ENCODE measurements around the gene MAST2.

The MAST2 gene

DNA sequence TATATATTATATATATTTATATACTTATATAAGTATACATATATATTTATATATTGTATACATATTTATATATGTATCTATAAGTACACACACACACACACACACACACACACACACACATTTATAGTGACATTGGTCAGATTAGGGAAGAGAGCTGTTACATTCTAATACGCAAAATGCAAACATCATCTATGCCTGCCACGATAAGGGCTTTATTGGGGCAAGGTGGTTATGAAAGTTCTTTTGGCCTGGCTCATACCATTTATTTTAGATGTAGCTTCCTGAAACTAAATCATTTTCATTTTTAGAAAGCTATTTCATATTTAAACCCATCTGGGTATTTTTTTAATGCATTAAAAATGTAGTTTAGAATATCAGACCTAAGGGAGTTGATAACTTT, 82.8 kb downstream of the MAST2 start:
- H3K27ac ChIP-seq (ENCODE audit: low read depth, low read length), result no peak overlapping the region
- no peak overlapping the region for H3K4me3 ChIP-seq (ENCODE audit: low read depth in 1 of 2, low read length in 2 of 2)
- H3K9me3 ChIP-seq (ENCODE audit: control insufficient read depth in 1 of 2, low read length in 2 of 2), result no peaks in the 10 kb centered on the region
- H3K9ac ChIP-seq (ENCODE audit: low read depth in 1 of 2, low read length in 2 of 2), result no peak overlapping the region
- H3K4me1 ChIP-seq (ENCODE audit: control insufficient read depth in 1 of 2, insufficient read depth in 2 of 2, low read length in 2 of 2), result peaks cover 0 to 6% of the 10 kb centered on the region in 2 donors
- H3K36me3 ChIP-seq (ENCODE audit: control insufficient read depth in 1 of 2, insufficient read depth in 2 of 2, low read length in 2 of 2), result no peaks in the 10 kb centered on the region
- no peaks in the 10 kb centered on the region for H3K27me3 ChIP-seq (ENCODE audit: control insufficient read depth in 1 of 2, insufficient read depth in 2 of 2, low read length in 2 of 2)

GRCh38 chr1:45887156-45887842, 83.9 kb downstream of the MAST2 start:
- no peak overlapping the region for H3K4me3 ChIP-seq (ENCODE audit: low read depth in 1 of 2, low read length in 2 of 2)
- H3K4me1 ChIP-seq (ENCODE audit: control insufficient read depth in 1 of 2, insufficient read depth in 2 of 2, low read length in 2 of 2), result peaks cover 0 to 11% of the 10 kb centered on the region in 2 donors
- H3K9ac ChIP-seq (ENCODE audit: low read depth in 1 of 2, low read length in 2 of 2), result no peak overlapping the region
- no peaks in the 10 kb centered on the region for H3K27me3 ChIP-seq (ENCODE audit: control insufficient read depth in 1 of 2, insufficient read depth in 2 of 2, low read length in 2 of 2)
- no peak overlapping the region for H3K27ac ChIP-seq (ENCODE audit: low read depth, low read length)
- H3K9me3 ChIP-seq (ENCODE audit: control insufficient read depth in 1 of 2, low read length in 2 of 2), result no peaks in the 10 kb centered on the region
- H3K36me3 ChIP-seq (ENCODE audit: control insufficient read depth in 1 of 2, insufficient read depth in 2 of 2, low read length in 2 of 2), result no peaks in the 10 kb centered on the region

GRCh38 chr1:45890078-45890477, 86.7 kb downstream of the MAST2 start:
- peaks cover 0 to 10% of the 10 kb centered on the region in 2 donors for H3K4me1 ChIP-seq (ENCODE audit: control insufficient read depth in 1 of 2, insufficient read depth in 2 of 2, low read length in 2 of 2)
- H3K4me3 ChIP-seq (ENCODE audit: low read depth in 1 of 2, low read length in 2 of 2), result no peak overlapping the region
- no peaks in the 10 kb centered on the region for H3K36me3 ChIP-seq (ENCODE audit: control insufficient read depth in 1 of 2, insufficient read depth in 2 of 2, low read length in 2 of 2)
- no peaks in the 10 kb centered on the region for H3K27me3 ChIP-seq (ENCODE audit: control insufficient read depth in 1 of 2, insufficient read depth in 2 of 2, low read length in 2 of 2)
- no peaks in the 10 kb centered on the region for H3K9me3 ChIP-seq (ENCODE audit: control insufficient read depth in 1 of 2, low read length in 2 of 2)
- H3K27ac ChIP-seq (ENCODE audit: low read depth, low read length), result no peak overlapping the region
- no peak overlapping the region for H3K9ac ChIP-seq (ENCODE audit: low read depth in 1 of 2, low read length in 2 of 2)

- Histone ChIP-seq H3K36me3 (ENCODE audit: control insufficient read depth in 1 of 2, insufficient read depth in 2 of 2, low read length in 2 of 2) (no peaks in the 10 kb centered on the region), H3K9me3 (ENCODE audit: control insufficient read depth in 1 of 2, low read length in 2 of 2) (no peaks in the 10 kb centered on the region), H3K27me3 (ENCODE audit: control insufficient read depth in 1 of 2, insufficient read depth in 2 of 2, low read length in 2 of 2) (no peaks in the 10 kb centered on the region), H3K4me1 (ENCODE audit: control insufficient read depth in 1 of 2, insufficient read depth in 2 of 2, low read length in 2 of 2) (peaks cover 0 to 10% of the 10 kb centered on the region in 2 donors), H3K9ac (ENCODE audit: low read depth in 1 of 2, low read length in 2 of 2) (no peak overlapping the region), H3K27ac (ENCODE audit: low read depth, low read length) (no peak overlapping the region), H3K4me3 (ENCODE audit: low read depth in 1 of 2, low read length in 2 of 2) (no peak overlapping the region)
Observed at GRCh38 chr1:45891087-45891486, 87.7 kb downstream of the MAST2 start.

- H3K4me1 ChIP-seq (ENCODE audit: control insufficient read depth in 1 of 2, insufficient read depth in 2 of 2, low read length in 2 of 2), result peaks cover 0 to 10% of the 10 kb centered on the region in 2 donors
- H3K9ac ChIP-seq (ENCODE audit: low read depth in 1 of 2, low read length in 2 of 2), result no peak overlapping the region
- no peaks in the 10 kb centered on the region for H3K27me3 ChIP-seq (ENCODE audit: control insufficient read depth in 1 of 2, insufficient read depth in 2 of 2, low read length in 2 of 2)
- no peaks in the 10 kb centered on the region for H3K36me3 ChIP-seq (ENCODE audit: control insufficient read depth in 1 of 2, insufficient read depth in 2 of 2, low read length in 2 of 2)
- no peak overlapping the region for H3K4me3 ChIP-seq (ENCODE audit: low read depth in 1 of 2, low read length in 2 of 2)
- H3K9me3 ChIP-seq (ENCODE audit: control insufficient read depth in 1 of 2, low read length in 2 of 2), result no peaks in the 10 kb centered on the region
- H3K27ac ChIP-seq (ENCODE audit: low read depth, low read length), result no peak overlapping the region
Observed at GRCh38 chr1:45892068-45892785, 88.8 kb downstream of the MAST2 start.

DNA sequence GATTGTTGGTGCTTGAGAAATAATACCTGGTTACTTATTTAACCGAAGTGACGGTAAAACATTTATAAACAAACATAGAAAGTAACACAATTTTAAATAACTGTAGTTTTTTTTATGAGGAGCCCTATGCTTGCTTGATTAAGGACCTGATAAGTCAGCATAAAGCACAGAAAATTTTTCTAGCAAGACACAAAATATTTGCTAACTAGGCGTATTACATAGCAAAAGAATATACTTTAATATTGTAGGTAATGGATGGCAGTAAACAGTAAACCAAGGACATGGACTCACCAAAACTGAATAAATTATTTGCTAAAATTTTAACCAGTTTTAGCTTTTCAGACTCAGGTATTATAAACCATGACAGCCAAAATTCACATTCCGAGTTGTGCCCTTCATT, 90.9 kb downstream of the MAST2 start:
- Histone ChIP-seq H3K27me3 (ENCODE audit: control insufficient read depth in 1 of 2, insufficient read depth in 2 of 2, low read length in 2 of 2) (no peaks in the 10 kb centered on the region), H3K9ac (ENCODE audit: low read depth in 1 of 2, low read length in 2 of 2) (no peak overlapping the region), H3K27ac (ENCODE audit: low read depth, low read length) (no peak overlapping the region), H3K4me1 (ENCODE audit: control insufficient read depth in 1 of 2, insufficient read depth in 2 of 2, low read length in 2 of 2) (peaks cover 0 to 10% of the 10 kb centered on the region in 2 donors), H3K4me3 (ENCODE audit: low read depth in 1 of 2, low read length in 2 of 2) (no peak overlapping the region), H3K9me3 (ENCODE audit: control insufficient read depth in 1 of 2, low read length in 2 of 2) (no peaks in the 10 kb centered on the region), H3K36me3 (ENCODE audit: control insufficient read depth in 1 of 2, insufficient read depth in 2 of 2, low read length in 2 of 2) (no peaks in the 10 kb centered on the region)

- no peak overlapping the region for H3K4me3 ChIP-seq (ENCODE audit: low read depth in 1 of 2, low read length in 2 of 2)
- H3K4me1 ChIP-seq (ENCODE audit: control insufficient read depth in 1 of 2, insufficient read depth in 2 of 2, low read length in 2 of 2), result peaks cover 0 to 10% of the 10 kb centered on the region in 2 donors
- H3K36me3 ChIP-seq (ENCODE audit: control insufficient read depth in 1 of 2, insufficient read depth in 2 of 2, low read length in 2 of 2), result no peaks in the 10 kb centered on the region
- H3K9me3 ChIP-seq (ENCODE audit: control insufficient read depth in 1 of 2, low read length in 2 of 2), result no peaks in the 10 kb centered on the region
- H3K27ac ChIP-seq (ENCODE audit: low read depth, low read length), result no peak overlapping the region
- H3K9ac ChIP-seq (ENCODE audit: low read depth in 1 of 2, low read length in 2 of 2), result no peak overlapping the region
- H3K27me3 ChIP-seq (ENCODE audit: control insufficient read depth in 1 of 2, insufficient read depth in 2 of 2, low read length in 2 of 2), result no peaks in the 10 kb centered on the region
Observed at GRCh38 chr1:45894921-45895320, 91.5 kb downstream of the MAST2 start.

DNA sequence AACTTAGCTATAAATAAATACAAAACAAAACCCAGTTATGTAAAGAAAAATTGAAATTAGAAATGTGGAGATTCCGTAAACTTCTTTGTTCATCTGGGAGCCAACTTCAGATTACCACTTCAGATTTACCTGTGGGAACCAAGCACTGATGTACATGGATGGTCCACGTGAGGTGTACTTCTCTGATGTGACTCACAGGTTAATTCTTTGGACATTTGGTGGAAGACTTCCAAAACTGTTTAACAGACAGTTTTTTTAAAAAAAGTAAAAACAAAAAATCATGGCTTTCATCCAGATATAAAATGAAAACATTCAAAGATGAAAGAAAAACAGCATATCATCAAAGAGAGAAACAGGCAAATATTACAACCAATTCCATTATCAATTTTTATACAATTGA, 92.0 kb downstream of the MAST2 start:
- Histone ChIP-seq H3K27ac (ENCODE audit: low read depth, low read length) (no peak overlapping the region), H3K36me3 (ENCODE audit: control insufficient read depth in 1 of 2, insufficient read depth in 2 of 2, low read length in 2 of 2) (no peaks in the 10 kb centered on the region), H3K4me1 (ENCODE audit: control insufficient read depth in 1 of 2, insufficient read depth in 2 of 2, low read length in 2 of 2) (peaks cover 0 to 10% of the 10 kb centered on the region in 2 donors), H3K9ac (ENCODE audit: low read depth in 1 of 2, low read length in 2 of 2) (no peak overlapping the region), H3K4me3 (ENCODE audit: low read depth in 1 of 2, low read length in 2 of 2) (no peak overlapping the region), H3K27me3 (ENCODE audit: control insufficient read depth in 1 of 2, insufficient read depth in 2 of 2, low read length in 2 of 2) (no peaks in the 10 kb centered on the region), H3K9me3 (ENCODE audit: control insufficient read depth in 1 of 2, low read length in 2 of 2) (no peaks in the 10 kb centered on the region)

DNA sequence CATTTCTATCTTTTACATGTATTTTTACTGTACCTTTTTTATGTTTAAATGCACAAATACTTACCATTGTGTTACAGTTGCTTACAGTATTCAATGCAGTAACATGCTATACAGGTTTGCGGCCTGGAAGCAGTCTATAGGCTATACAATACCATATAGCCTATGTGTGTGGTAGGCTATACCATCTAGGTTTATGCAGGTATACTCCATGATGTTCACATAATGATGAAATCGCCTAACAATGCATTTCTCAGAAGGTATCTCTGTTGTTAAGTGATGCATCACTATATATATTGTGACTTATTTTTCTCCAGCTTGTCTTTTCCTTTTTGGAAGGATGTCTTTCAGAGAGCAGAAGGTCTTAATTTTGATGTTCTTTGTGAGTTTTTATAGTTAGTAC, 103.5 kb downstream of the MAST2 start:
- Histone ChIP-seq H3K27ac (ENCODE audit: low read depth, low read length) (no peak overlapping the region), H3K4me1 (ENCODE audit: control insufficient read depth in 1 of 2, insufficient read depth in 2 of 2, low read length in 2 of 2) (peaks cover 0 to 1% of the 10 kb centered on the region in 2 donors), H3K9ac (ENCODE audit: low read depth in 1 of 2, low read length in 2 of 2) (no peak overlapping the region), H3K27me3 (ENCODE audit: control insufficient read depth in 1 of 2, insufficient read depth in 2 of 2, low read length in 2 of 2) (no peaks in the 10 kb centered on the region), H3K9me3 (ENCODE audit: control insufficient read depth in 1 of 2, low read length in 2 of 2) (peaks cover 0 to under 1% of the 10 kb centered on the region in 2 donors), H3K36me3 (ENCODE audit: control insufficient read depth in 1 of 2, insufficient read depth in 2 of 2, low read length in 2 of 2) (no peaks in the 10 kb centered on the region), H3K4me3 (ENCODE audit: low read depth in 1 of 2, low read length in 2 of 2) (no peak overlapping the region)

DNA sequence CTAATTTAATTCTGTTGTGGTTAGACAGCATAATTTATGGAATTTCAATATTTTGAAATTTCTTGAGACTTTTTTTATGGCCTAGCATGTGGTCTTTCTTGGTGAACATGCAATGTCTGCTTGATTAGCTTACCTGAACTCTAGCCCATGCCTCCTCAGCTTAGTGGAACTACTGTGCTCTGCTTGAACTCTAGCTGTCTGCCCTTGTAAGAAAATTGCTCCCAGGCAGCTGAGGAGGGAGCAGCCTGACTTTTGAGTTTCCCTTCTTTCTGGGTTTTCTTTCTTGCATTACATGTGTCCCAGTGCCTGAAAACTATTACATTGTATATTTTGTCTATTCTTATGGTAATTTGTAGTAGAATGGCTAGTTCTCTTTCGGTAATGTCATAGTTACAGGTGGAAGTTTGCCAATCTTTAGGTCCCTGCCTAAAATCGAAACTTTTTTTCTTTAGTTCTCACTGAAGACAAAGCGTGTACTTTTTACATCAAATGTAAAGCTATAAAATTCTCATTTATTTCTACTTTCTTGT, 105.3 kb downstream of the MAST2 start:
- Histone ChIP-seq H3K9ac (ENCODE audit: low read depth in 1 of 2, low read length in 2 of 2) (no peak overlapping the region), H3K9me3 (ENCODE audit: control insufficient read depth in 1 of 2, low read length in 2 of 2) (no peaks in the 10 kb centered on the region), H3K27me3 (ENCODE audit: control insufficient read depth in 1 of 2, insufficient read depth in 2 of 2, low read length in 2 of 2) (no peaks in the 10 kb centered on the region), H3K4me1 (ENCODE audit: control insufficient read depth in 1 of 2, insufficient read depth in 2 of 2, low read length in 2 of 2) (peaks cover 10 to 12% of the 10 kb centered on the region in 2 donors), H3K27ac (ENCODE audit: low read depth, low read length) (no peak overlapping the region), H3K4me3 (ENCODE audit: low read depth in 1 of 2, low read length in 2 of 2) (no peak overlapping the region), H3K36me3 (ENCODE audit: control insufficient read depth in 1 of 2, insufficient read depth in 2 of 2, low read length in 2 of 2) (no peaks in the 10 kb centered on the region)

All from duodenal mucosa (tissue), 2 donors.